MM.1S (cell line): ENCODE measurements around the gene UGT1A7.

Experiments used
- CTCF ChIP-seq: fragments of 300-600 bp; sonication (generic); IDR thresholded peaks from 2 replicates; pipeline ENCODE4 v1.5.1; 2016; ENCODE audit warnings: antibody characterized with exemption, low read length, mixed read lengths
- EZH2 ChIP-seq: fragments of 300-600 bp; sonication (generic); optimal IDR thresholded peaks from 2 replicates; pipeline ENCODE3; 2017; ENCODE audit warnings: low read depth, mild to moderate bottlenecking, antibody characterized with exemption, low read length, mixed read lengths

DNA sequence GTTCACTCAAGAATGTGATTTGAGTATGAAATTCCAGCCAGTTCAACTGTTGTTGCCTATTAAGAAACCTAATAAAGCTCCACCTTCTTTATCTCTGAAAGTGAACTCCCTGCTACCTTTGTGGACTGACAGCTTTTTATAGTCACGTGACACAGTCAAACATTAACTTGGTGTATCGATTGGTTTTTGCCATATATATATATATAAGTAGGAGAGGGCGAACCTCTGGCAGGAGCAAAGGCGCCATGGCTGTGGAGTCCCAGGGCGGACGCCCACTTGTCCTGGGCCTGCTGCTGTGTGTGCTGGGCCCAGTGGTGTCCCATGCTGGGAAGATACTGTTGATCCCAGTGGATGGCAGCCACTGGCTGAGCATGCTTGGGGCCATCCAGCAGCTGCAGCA, 78.3 kb downstream of the UGT1A7 start, which contains the start of gene UGT1A1:
- TF ChIP-seq CTCF, result no peak
- no peak for TF ChIP-seq EZH2
